Heart right ventricle (tissue), 16 donors: Measurements from ENCODE around the gene SLC5A2. TPM values are rescaled to one million over a fixed set of nuclear protein-coding genes. Genes with fewer than 3 reads are reported as not detected.

Experiments used
- ATAC-seq, 8 donors: fragments of 200-7000 bp; cut with Tn5 transposase; one replicate each; pipeline ENCODE4 v1.9.1; 2020; ENCODE audit warnings: mild to moderate bottlenecking in 8 of 8, moderate library complexity in 8 of 8, moderate number of reproducible peaks in 1 of 8
- DNase-seq, 2 donors: peaks; one replicate each; pipeline ENCODE4 v3.0.0-alpha.2; 2020
- H3K27ac ChIP-seq, 10 donors: fragments of 200-600 bp; sonication (generic) in 2 of 10; one replicate each; pipeline versions ENCODE4 v1.5.0 to v1.8.0; 2020 to 2022; ENCODE audit warnings: mild to moderate bottlenecking in 3 of 10
- H3K27me3 ChIP-seq, 7 donors: fragments of 200-600 bp; one replicate each; pipeline ENCODE4 v1.8.0; 2021 to 2022; ENCODE audit warnings: mild to moderate bottlenecking in 2 of 7
- H3K36me3 ChIP-seq, 9 donors: fragments of 200-600 bp; sonication (generic) in 1 of 9; one replicate each; pipeline versions ENCODE4 v1.5.0 to v1.8.0; 2020 to 2022; ENCODE audit warnings: mild to moderate bottlenecking in 2 of 9
- H3K4me1 ChIP-seq, 9 donors: fragments of 200-600 bp; sonication (generic) in 1 of 9; one replicate each; pipeline versions ENCODE4 v1.5.0 to v1.8.0; 2020 to 2022; ENCODE audit warnings: mild to moderate bottlenecking in 4 of 9
- H3K4me3 ChIP-seq, 10 donors: fragments of 200-600 bp; sonication (generic) in 2 of 10; one replicate each; pipeline versions ENCODE4 v1.5.0 to v1.8.0; 2020 to 2022; ENCODE audit warnings: mild to moderate bottlenecking in 7 of 10, moderate library complexity in 2 of 10
- H3K9me3 ChIP-seq, 11 donors: fragments of 200-600 bp in 10 of 11; sonication (generic) in 2 of 11; one replicate each; pipeline versions ENCODE4 v1.5.0 to v1.8.0; 2013 to 2022; ENCODE audit warnings: mild to moderate bottlenecking in 2 of 11, control low read depth in 1 of 11, moderate library complexity in 1 of 11
- WGBS, 2 donors: extraction: QIAGEN DNeasy Blood & Tissue Kit; methylation state at CpG; one replicate each; pipeline ENCODE4 v1.1.7; 2013; ENCODE audit warnings: inconsistent platforms in 1 of 2; 5-methylcytosine and 5-hydroxymethylcytosine counted together
- intact Hi-C, 10 donors: fragments of 100-400 bp; cut with DNase I; formaldehyde crosslinking; loops; one replicate each; pipeline versions ENCODE4 v1.11.1 to v1.14.2; 2022
- polyA plus RNA-seq, 2 donors: library from polyadenylated mRNA; stranded (reverse); fragments of 200-250 nt; gene quantifications; one replicate each; pipeline ENCODE4 v1.2.3, GENCODE V29; 2013
- total RNA-seq, 10 donors: library from RNA; stranded (reverse); fragmentation: NEBNext Ultra II Directional in 3 of 10; extraction: Animal tissue kit (Norgen Biotek cat#: 25700) in 3 of 10; gene quantifications; one replicate each; pipeline versions ENCODE4 v1.2.1 to v1.2.4, GENCODE V29; 2021 to 2023
- TF ChIP-seq, protein P1 (sequence below), 9 donors: fragments of 200-600 bp; sonication (generic) in 2 of 9; IDR thresholded peaks; one replicate each; pipeline versions ENCODE4 v1.5.0 to v1.8.0; 2021 to 2022; ENCODE audit warnings: antibody characterized with exemption in 9 of 9, mild to moderate bottlenecking in 5 of 9, moderate library complexity in 1 of 9
- donor health status: Arrhythmogenic right ventricular cardiomyopathy.
- donor health status: ischemic (EF 13 %, LVEDD 7.1; RV severe dilation, severe dysfunction).
- donor health status: healthy with polysubstance abuse.
- donor health status: DM: no; HTN: yes; CAD: no.
- donor health status: DM: no; HTN: no; CAD: no.
- donor health status: ischemic (EF 25% LVEDD 6.9; RV normal size, moderate dysfunction).
- donor health status: ischemic (EF 25% LVEDD 5.7; RV mildly dilated, moderate dysfunction).
- donor health status: healthy.
- donor health status: DM: yes; HTN: yes; CAD: no.
- donor health status: Ischemic cardiomyopathy.
- donor health status: ischemic (EF 35%, LVEDD 5.7; RV mildly dilated, moderate dysfunction).
- donor health status: nonischemic (EF 11% LVEDD 7.7; RV severe dilation, severe dysfunction).
- donor health status: DM: yes; HTN: yes; CAD: no.
- donor health status: PGD.
- donor health status: ischemic (EF 29% LVEDD 5.4; RV normal size, mild dysfunction).
- donor health status: nonischemic (EF 23%, LVEDD 6.1; RV moderate dilation, normal function).

The SLC5A2 gene
- total and polyA plus RNA-seq, 12 donors = 0.77 to 1.9 TPM; not detected in 10

GRCh38 chr16:31474173-31474714, 8.7 kb upstream of the SLC5A2 start:
- Histone ChIP-seq H3K9me3 (no peaks in the 10 kb centered on the region), H3K4me3 (no peak overlapping the region), H3K27ac (no peak overlapping the region), H3K36me3 (peaks cover 0 to 54% (median 24%) of the 10 kb centered on the region in 9 donors), H3K27me3 (peaks cover 0 to 29% (median 0%) of the 10 kb centered on the region in 7 donors), H3K4me1 (peaks cover 8 to 34% (median 18%) of the 10 kb centered on the region in 9 donors)
- TF ChIP-seq, protein P1, sequence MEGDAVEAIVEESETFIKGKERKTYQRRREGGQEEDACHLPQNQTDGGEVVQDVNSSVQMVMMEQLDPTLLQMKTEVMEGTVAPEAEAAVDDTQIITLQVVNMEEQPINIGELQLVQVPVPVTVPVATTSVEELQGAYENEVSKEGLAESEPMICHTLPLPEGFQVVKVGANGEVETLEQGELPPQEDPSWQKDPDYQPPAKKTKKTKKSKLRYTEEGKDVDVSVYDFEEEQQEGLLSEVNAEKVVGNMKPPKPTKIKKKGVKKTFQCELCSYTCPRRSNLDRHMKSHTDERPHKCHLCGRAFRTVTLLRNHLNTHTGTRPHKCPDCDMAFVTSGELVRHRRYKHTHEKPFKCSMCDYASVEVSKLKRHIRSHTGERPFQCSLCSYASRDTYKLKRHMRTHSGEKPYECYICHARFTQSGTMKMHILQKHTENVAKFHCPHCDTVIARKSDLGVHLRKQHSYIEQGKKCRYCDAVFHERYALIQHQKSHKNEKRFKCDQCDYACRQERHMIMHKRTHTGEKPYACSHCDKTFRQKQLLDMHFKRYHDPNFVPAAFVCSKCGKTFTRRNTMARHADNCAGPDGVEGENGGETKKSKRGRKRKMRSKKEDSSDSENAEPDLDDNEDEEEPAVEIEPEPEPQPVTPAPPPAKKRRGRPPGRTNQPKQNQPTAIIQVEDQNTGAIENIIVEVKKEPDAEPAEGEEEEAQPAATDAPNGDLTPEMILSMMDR (IDR thresholded peaks at IDR 0.05) = no peak
- no peak for ATAC-seq
- WGBS, 2 donors = 76 to 79% methylated on average over 12 of the region's 12 CpGs
- no peak for DNase-seq
- intact Hi-C loops = loop anchor here in 4 of 10 donors (5.0 kb wide), 1 partner anchor 33 kb away; the partner anchor contains the start of gene RUSF1 (in 4 of the 4)

- DNase-seq (no peak), ATAC-seq (no peak)
- H3K36me3 ChIP-seq = peaks cover 0 to 54% (median 24%) of the 10 kb centered on the region in 9 donors
- TF ChIP-seq, protein P1 (IDR thresholded peaks at IDR 0.05) = no peak
- H3K27ac ChIP-seq = no peak overlapping the region
- H3K9me3 ChIP-seq = no peaks in the 10 kb centered on the region
- H3K4me3 ChIP-seq = no peak overlapping the region
- WGBS, 2 donors = 93% methylated on average over 12 of the region's 12 CpGs
- intact Hi-C loops = loop anchor here in 4 of 10 donors (5.0 kb wide), 1 partner anchor 32 kb away; the partner anchor contains the start of gene RUSF1 (in 4 of the 4)
- peaks cover 0 to 29% (median 0%) of the 10 kb centered on the region in 7 donors for H3K27me3 ChIP-seq
- peaks cover 8 to 38% (median 18%) of the 10 kb centered on the region in 9 donors for H3K4me1 ChIP-seq
Measured at GRCh38 chr16:31474773-31475738, 7.9 kb upstream of the SLC5A2 start.

GRCh38 chr16:31475946-31476302, 7.0 kb upstream of the SLC5A2 start:
- H3K4me3 ChIP-seq = peak overlapping the region in 1 of 10 donors; percentile 54
- TF ChIP-seq, protein P1 (IDR thresholded peaks at IDR 0.05) = no peak
- H3K9me3 ChIP-seq = no peaks in the 10 kb centered on the region
- intact Hi-C loops = no loop called here
- ATAC-seq (no peak), DNase-seq (no peak)
- 84 to 89% methylated on average over 25 to 26 of the region's 26 CpGs for WGBS, 2 donors
- no peak overlapping the region for H3K27ac ChIP-seq
- H3K4me1 ChIP-seq = peaks cover 8 to 43% (median 23%) of the 10 kb centered on the region in 9 donors
- peaks cover 0 to 28% (median 0%) of the 10 kb centered on the region in 7 donors for H3K27me3 ChIP-seq
- peaks cover 0 to 54% (median 24%) of the 10 kb centered on the region in 9 donors for H3K36me3 ChIP-seq
